GM21447 (cell line): Measurements from ENCODE around the gene SHF.
A peak's percentile ranks its signal among the peaks of the same experiment; 100 is the strongest.

Source experiments
- ATAC-seq: cut with Tn5 transposase; IDR thresholded peaks from one replicate; pipeline ENCODE4 v1.9.1; 2021; ENCODE audit not compliant: unreplicated experiment

Gene SHF

GRCh38 chr15:45174069-45174468 is 13.7 kb downstream of the SHF start:
- no peak for ATAC-seq

- no peak for ATAC-seq
Observed at GRCh38 chr15:45171912-45172311, 15.9 kb downstream of the SHF start.

DNA sequence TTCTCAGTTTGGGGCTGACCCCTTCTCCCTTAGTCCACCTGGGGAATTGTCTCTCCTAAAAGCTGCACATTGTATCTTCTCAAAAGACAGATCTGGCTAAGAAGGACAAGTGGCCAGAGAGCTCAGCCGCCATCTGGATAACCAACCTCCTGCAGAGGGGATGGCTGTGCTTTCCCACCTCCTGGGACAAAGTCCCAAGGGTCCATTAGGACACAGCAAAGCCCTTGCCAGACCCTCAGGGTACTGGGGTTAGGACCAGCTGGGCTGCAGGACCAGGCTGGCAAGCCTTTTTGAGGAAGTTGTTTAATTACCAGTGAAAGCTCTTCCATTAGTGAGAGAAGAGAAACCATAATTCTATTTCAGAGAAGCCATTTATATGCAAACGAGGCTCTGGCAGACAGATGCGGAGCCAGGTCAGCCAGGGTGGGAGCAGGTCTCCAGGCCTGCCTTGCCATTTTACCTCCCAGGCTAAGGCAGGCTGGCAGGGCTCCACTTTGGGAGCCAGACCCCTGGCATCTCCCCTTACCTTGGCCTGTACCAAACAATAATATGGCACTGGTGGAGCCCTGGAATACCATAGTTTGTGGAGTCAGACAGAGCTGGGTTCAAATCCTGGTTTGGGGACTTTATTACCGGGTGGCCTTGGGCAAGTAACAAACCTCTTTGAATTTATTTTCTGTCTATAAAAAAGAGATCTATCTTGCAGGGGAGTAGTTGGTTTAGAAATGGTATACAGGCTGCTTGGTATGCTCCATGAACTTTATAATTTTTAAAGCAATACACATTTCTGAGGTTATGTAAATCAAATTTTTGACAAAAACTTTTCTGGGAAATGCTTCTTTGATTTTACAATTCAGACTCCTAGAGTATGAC is 17.9 kb downstream of the SHF start:
- no peak for ATAC-seq

- ATAC-seq, result no peak
Observed at GRCh38 chr15:45168751-45169551, 18.8 kb downstream of the SHF start.

DNA sequence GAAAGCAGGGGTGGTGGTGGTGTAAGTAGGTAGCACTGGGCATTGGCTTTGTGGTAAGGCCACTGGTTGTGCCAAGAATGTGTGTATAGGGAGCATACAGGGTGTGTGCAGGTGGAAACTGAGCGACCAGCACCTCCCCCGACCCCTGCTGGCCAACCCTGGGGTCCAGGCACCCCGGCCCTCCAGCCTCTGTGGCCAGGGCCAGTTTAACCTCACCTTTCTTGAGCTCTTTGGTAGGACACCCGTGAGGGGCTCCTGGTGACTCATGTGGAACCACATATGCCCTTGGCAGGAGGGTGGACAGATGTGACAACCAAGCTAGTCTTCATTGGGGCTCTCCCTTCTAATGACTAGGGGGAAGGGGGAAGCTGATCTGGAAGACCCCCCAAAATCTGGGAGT is 19.5 kb downstream of the SHF start:
- ATAC-seq, result no peak

DNA sequence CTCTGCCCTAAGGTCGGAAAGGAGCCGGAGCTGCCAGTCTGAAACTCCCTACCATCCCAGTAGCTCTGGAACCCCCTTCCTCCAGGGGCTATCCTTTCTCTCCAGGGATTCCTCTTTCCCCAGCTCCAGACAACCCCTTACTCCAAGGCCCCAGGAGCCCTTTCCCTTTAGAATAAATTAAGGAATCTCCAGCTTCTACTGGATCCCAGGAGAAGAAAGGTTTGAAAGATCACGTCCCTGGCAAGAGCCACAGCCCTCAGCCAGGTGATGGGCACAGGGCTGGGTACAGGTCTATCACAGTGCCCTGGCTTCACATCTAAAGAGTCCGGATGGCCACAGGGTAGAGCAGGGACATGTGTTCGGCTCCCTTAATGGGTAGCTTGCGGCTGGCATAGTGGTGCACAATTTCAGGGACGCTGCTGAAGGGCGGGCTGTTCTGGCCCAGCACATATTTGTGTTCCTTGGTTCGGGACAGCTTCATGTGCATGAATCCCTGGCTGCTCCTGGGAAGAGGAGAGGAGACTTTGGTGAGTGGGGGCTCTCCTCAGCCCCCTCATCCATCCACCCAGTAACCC is 20.0 kb downstream of the SHF start:
- ATAC-seq, result no peak

DNA sequence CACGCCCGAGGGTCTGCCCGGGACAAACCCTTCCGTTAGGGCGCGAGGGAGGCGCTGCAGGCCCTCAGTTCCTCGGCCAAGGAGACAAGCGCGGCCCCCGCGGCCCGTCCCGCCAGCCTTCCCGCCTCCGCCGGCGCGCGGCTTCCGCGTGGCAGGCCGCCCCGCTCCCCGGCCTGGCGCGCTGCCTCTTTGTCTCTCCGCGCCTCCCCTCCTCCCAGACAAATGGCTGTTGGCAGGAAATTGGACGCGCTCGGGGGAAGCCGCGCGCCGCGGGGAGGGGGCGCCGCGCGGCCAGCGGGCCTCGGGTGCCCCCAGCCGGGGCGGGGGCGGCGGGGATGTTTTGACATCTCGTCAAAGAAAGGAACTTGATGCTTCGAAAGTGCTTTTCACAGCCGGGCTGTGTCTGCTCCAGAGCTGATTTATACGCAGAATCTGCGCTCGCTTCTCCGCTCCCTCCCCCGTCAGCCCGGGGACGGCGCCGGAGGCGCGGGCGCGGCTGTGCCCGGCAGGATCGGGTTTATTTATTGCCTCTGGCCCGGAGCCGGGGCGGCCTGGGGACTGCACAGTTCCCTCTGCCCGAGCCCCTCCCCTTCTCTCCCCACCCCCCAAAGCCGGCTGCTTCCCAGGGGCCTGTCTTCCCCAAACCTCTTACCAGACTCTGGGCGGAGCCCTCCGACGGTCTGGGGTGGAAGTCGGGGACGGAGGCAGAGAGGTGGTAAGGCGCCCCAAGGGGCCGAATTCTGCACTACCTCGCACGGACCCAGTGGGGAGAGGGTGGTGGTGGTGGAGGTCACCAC is 20.7 kb downstream of the SHF start:
- ATAC-seq, result peak; percentile 95

DNA sequence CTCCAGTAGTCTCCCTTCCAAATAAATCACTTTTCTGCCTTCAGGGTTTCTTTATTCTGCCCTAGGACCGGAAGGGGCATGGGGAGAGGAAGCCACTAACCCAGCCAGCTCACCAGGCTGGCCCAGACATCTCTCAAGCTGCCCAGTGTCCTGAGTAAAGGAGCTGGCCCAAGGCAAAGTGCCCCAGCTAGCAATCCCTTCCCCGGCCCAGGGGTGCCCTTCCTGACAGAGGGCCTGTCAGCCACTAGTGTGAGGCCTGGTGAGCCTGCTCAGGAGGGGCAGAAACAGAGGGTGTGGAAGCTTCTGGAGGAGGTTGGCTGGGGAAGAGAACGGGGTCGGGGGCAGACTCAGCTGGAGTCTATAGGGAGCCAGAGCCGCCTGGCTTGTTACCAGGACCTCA is 22.2 kb downstream of the SHF start:
- no peak for ATAC-seq

GRCh38 chr15:45164914-45165313 is 22.9 kb downstream of the SHF start:
- no peak for ATAC-seq

DNA sequence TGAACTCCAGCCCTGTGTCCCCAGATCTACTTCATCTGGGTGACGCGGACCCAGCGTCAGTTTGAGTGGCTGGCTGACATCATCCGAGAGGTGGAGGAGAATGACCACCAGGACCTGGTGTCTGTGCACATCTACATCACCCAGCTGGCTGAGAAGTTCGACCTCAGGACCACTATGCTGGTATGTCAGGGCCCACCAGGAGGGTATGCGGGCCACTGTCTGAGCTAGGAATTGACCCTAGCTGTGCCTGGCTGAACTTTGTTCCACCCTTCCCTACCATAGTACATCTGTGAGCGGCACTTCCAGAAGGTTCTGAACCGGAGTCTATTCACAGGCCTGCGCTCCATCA is 24.3 kb downstream of the SHF start:
- no peak for ATAC-seq

DNA sequence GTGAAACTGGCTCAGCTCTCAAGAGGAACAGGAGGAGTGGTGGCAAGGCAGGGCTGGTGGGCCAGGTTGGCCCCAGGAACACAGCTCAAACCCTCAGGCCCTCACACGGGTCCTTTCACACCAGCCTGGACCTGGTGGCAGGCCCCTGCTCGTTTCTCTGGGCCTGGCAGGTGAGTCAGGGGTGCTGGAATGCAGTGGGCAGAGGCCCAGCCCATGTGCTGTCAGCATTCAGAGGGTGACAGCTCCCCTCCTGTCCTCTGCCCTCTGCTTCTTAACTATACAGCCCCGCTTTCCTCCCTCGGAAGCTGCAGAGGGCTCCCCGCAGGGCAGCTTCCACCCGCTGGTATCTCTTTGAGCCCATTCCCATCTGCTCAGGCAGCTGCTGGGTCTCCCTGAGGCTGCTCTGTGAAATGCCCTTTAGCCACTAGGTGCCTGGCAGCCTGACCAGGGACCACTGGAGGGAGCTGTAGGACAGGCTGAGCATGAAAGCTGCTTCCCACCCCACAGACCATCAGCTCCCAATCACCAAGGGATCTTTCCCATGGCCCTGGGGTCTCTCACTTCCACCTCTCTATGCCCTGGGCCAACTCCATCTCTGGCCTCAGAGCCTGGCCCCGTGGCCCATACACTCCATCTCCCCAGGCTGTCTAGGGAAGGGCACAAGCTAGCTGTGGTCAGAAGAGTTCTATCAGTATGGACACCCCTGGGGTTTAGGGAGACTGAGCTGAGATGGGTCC is 24.8 kb downstream of the SHF start:
- no peak for ATAC-seq

GRCh38 chr15:45161666-45162065 is 26.1 kb downstream of the SHF start:
- no peak for ATAC-seq

- ATAC-seq, result no peak
Observed at GRCh38 chr15:45157974-45158373, 29.8 kb downstream of the SHF start.

DNA sequence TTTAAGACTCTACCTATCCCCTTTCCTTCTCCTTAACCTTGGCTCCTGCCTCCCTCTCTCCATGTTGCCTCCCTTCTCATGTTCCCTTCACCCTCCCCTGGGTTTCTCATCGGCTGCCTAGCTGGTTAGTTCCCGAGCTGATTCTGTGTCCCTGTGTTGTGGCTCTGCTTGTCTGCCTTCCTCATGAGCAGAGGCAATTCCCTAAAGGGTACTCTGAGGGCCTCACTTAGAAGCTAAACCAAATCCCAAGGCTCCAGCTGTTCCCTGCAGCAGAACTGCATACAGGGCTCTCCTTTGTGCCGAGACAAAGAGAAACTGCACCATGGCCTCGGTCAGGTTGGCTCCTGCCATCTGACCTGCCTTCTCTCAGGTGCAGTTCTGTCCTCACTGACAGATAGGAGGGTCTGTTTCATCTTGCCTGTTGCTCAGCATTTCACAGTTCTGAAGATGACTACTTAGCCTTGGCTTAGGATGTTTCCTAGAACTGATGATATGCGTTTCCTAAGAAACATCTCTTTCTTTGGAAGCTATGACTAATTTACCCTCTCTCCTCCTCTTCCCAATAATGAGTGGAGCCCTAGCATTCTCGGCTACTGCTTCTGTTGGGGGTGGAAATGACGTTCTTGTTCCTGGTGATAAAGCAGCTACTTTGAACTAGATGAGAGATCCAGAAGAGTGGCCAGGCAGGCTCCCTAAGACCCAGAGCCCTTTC is 30.9 kb downstream of the SHF start:
- ATAC-seq, result no peak

GRCh38 chr15:45155739-45156138 is 32.0 kb downstream of the SHF start:
- ATAC-seq, result no peak

DNA sequence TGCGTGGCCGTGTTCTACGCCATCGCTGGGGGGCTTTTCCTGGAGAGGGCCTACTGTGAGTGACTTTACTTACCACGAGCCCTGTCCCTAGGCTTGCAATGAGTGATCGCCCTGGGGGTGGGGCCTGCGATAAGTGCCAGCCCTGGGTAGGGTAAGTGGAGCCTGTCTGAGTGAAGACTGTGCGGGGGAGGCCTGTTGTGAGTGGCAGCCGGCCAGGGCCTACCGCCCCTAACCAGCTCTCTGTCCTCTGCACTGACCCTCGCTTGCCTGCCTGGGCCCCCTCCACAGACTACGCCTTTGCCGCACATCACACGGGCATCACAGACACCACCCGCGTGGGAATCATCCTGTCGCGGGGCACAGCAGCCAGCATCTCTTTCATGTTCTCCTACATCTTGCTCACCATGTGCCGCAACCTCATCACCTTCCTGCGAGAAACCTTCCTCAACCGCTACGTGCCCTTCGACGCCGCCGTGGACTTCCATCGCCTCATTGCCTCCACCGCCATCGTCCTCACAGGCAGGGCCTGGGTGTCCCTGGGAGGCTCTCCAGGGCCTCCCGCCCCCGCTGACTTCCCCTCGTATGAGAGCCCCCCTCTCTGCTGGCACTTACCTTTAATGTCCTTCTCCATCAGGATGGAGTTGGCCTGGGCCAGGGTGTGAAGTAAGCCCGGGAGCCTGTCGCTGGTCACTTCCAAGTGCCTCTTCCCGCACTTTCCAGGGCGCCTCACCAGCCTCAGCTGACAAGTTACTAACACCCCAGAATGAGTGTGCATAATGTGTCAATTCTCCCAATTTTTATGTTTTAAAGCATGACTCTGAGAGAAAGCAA is 35.6 kb downstream of the SHF start:
- ATAC-seq, result no peak

DNA sequence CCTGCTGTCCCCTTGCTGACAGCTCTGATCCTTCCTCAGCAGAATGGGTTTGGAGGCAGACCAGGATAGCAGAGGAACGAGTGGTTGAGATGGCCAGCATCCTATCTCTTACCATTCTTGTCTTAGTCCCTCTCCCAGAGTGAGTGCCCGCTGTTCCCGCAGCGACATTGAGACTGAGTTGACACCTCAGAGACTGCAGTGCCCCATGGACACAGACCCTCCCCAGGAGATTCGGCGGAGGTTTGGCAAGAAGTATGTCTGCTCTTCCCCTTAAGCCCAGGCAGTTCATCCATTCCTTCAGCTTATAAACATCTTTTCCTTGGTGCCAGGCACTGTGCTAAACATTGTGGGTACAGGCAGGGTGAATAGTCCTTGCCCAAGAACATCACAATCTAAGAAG is 36.8 kb downstream of the SHF start:
- no peak for ATAC-seq

GRCh38 chr15:45150481-45150880 is 37.3 kb downstream of the SHF start:
- ATAC-seq, result no peak

- ATAC-seq, result no peak
Observed at GRCh38 chr15:45149060-45149459, 38.7 kb downstream of the SHF start.
